Activated naive CD4-positive, alpha-beta T cell treated with anti-CD3 and anti-CD28 coated beads, Interleukin-2, amount 50 U/mL, for 72 hours (primary cell): ENCODE measurements around the gene C5orf15. TPM values are rescaled to one million over a fixed set of nuclear protein-coding genes. Genes with fewer than 3 reads are reported as not detected.

ENCODE experiments used
- ATAC-seq, 2 donors: fragments of 150-1000 bp; cut with Tn5 transposase; 2 replicates each; pipeline ENCODE4 v1.10.0; 2021; ENCODE audit warnings: mild to moderate bottlenecking in 2 of 2, moderate library complexity in 2 of 2
- DNase-seq, 2 donors: peaks; one replicate each; pipeline ENCODE4 v3.0.0; 2021 to 2022; ENCODE audit warnings: low spot score in 2 of 2
- H3K27ac Mint-ChIP-seq, 2 donors: one replicate each; pipeline ENCODE4 v1.8.0; 2022; ENCODE audit warnings: mild to moderate bottlenecking in 2 of 2, mixed read lengths in 2 of 2
- H3K36me3 Mint-ChIP-seq, 2 donors: one replicate each; pipeline ENCODE4 v1.8.0; 2022; ENCODE audit warnings: mixed read lengths in 2 of 2
- H3K9me3 Mint-ChIP-seq, 2 donors: one replicate each; pipeline ENCODE4 v1.8.0; 2022; ENCODE audit warnings: mixed read lengths in 2 of 2
- total RNA-seq, 2 donors: library from RNA; stranded (reverse); gene quantifications; one replicate each; pipeline ENCODE4 v1.2.3, GENCODE V29; 2022

The C5orf15 gene
- 10 to 100 TPM; 20.6 to 28.1 TPM for total RNA-seq

GRCh38 chr5:133968204-133968980, at the start of gene C5orf15:
Gene C5orf15, minus strand, starts transcription at chr5:133968625. Its CDS starts 41 bp downstream, at chr5:133968584.
- DNase-seq = peak; percentile 86 to 92
- H3K27ac Mint-ChIP-seq = peak within 1 kb of the TSS; percentile 96 to 98
- H3K36me3 Mint-ChIP-seq = peaks cover 14 to 41% of the 10 kb centered on the region in 2 donors
- H3K9me3 Mint-ChIP-seq = peaks cover 0 to 10% of the 10 kb centered on the region in 2 donors
- ATAC-seq = peak; percentile 99

- no peak for DNase-seq
- no peak overlapping the region for H3K27ac Mint-ChIP-seq
- no peaks in the 10 kb centered on the region for H3K9me3 Mint-ChIP-seq
- ATAC-seq = no peak
- peaks cover 15 to 17% of the 10 kb centered on the region in 2 donors for H3K36me3 Mint-ChIP-seq
Measured at GRCh38 chr5:134008266-134008749, 39.9 kb upstream of the C5orf15 start.

GRCh38 chr5:134007581-134008265, 39.3 kb upstream of the C5orf15 start:
- no peak for ATAC-seq
- Mint-ChIP-seq H3K9me3 (no peaks in the 10 kb centered on the region), H3K27ac (no peak overlapping the region), H3K36me3 (peaks cover 21 to 23% of the 10 kb centered on the region in 2 donors)
- DNase-seq = no peak

GRCh38 chr5:134006115-134006514, 37.7 kb upstream of the C5orf15 start:
- Mint-ChIP-seq H3K36me3 (peaks cover 31 to 35% of the 10 kb centered on the region in 2 donors), H3K27ac (peak overlapping the region; percentile 93)

GRCh38 chr5:134005417-134006061, 37.1 kb upstream of the C5orf15 start:
- no peaks in the 10 kb centered on the region for H3K9me3 Mint-ChIP-seq
- peak in 1 of 2 donors; percentile 60 for DNase-seq
- peaks cover 34 to 40% of the 10 kb centered on the region in 2 donors for H3K36me3 Mint-ChIP-seq
- H3K27ac Mint-ChIP-seq = peak overlapping the region; percentile 93
- ATAC-seq = no peak

More at GRCh38 chr5:134006115-134006514, 37.7 kb upstream of the C5orf15 start:
- no peak for DNase-seq
- no peaks in the 10 kb centered on the region for H3K9me3 Mint-ChIP-seq
- ATAC-seq = no peak

GRCh38 chr5:134004626-134005416, 36.4 kb upstream of the C5orf15 start, which contains the start of gene VDAC1:
Gene VDAC1, minus strand, starts transcription at chr5:134004975. Its CDS starts 11,963 bp downstream, at chr5:133993012.
- Mint-ChIP-seq H3K9me3 (no peaks in the 10 kb centered on the region), H3K36me3 (peaks cover 34 to 40% of the 10 kb centered on the region in 2 donors), H3K27ac (peak within 1 kb of the TSS; percentile 93 to 98)
- DNase-seq (peak; percentile 80 to 84), ATAC-seq (peak; percentile 83 to 89)

- peak overlapping the region; percentile 93 to 98 for H3K27ac Mint-ChIP-seq
- H3K36me3 Mint-ChIP-seq = peaks cover 34 to 40% of the 10 kb centered on the region in 2 donors
- H3K9me3 Mint-ChIP-seq = no peaks in the 10 kb centered on the region
- peak; percentile 14 to 33 for ATAC-seq
- peak; percentile 50 to 79 for DNase-seq
Measured at GRCh38 chr5:134003817-134004625, 35.6 kb upstream of the C5orf15 start.

GRCh38 chr5:134003064-134003816, 34.8 kb upstream of the C5orf15 start:
- H3K27ac Mint-ChIP-seq = peak overlapping the region; percentile 93 to 98
- peak in 1 of 2 donors; percentile 41 for DNase-seq
- H3K9me3 Mint-ChIP-seq = no peaks in the 10 kb centered on the region
- H3K36me3 Mint-ChIP-seq = peaks cover 34 to 40% of the 10 kb centered on the region in 2 donors
- no peak for ATAC-seq

GRCh38 chr5:134001938-134002731, 33.7 kb upstream of the C5orf15 start:
- Mint-ChIP-seq H3K9me3 (no peaks in the 10 kb centered on the region), H3K36me3 (peaks cover 34 to 40% of the 10 kb centered on the region in 2 donors), H3K27ac (peak overlapping the region; percentile 81 to 93)
- no peak for ATAC-seq
- no peak for DNase-seq

GRCh38 chr5:134000696-134001453, 32.5 kb upstream of the C5orf15 start:
- H3K27ac Mint-ChIP-seq = peak overlapping the region; percentile 44 to 85
- ATAC-seq = no peak
- no peak for DNase-seq
- H3K9me3 Mint-ChIP-seq = no peaks in the 10 kb centered on the region
- peaks cover 34 to 38% of the 10 kb centered on the region in 2 donors for H3K36me3 Mint-ChIP-seq

- peaks cover 26 to 30% of the 10 kb centered on the region in 2 donors for H3K36me3 Mint-ChIP-seq
- peak overlapping the region in 1 of 2 donors; percentile 19 for H3K27ac Mint-ChIP-seq
- ATAC-seq = no peak
- no peak for DNase-seq
- no peaks in the 10 kb centered on the region for H3K9me3 Mint-ChIP-seq
Measured at GRCh38 chr5:134000091-134000511, 31.7 kb upstream of the C5orf15 start.

- Mint-ChIP-seq H3K9me3 (no peaks in the 10 kb centered on the region), H3K36me3 (peaks cover 23 to 28% of the 10 kb centered on the region in 2 donors), H3K27ac (no peak overlapping the region)
- no peak for DNase-seq
- no peak for ATAC-seq
Measured at GRCh38 chr5:133998807-133999206, 30.4 kb upstream of the C5orf15 start.

- peak overlapping the region in 1 of 2 donors; percentile 29 for H3K27ac Mint-ChIP-seq
- H3K9me3 Mint-ChIP-seq = no peaks in the 10 kb centered on the region
- DNase-seq = no peak
- H3K36me3 Mint-ChIP-seq = peaks cover 16 to 20% of the 10 kb centered on the region in 2 donors
- ATAC-seq = no peak
Measured at GRCh38 chr5:133998042-133998441, 29.6 kb upstream of the C5orf15 start.
